Choroid plexus epithelial cell (primary cell): ENCODE data around the gene ANAPC4.

Experiments
- DNase-seq: peaks from one replicate; pipeline ENCODE4 v3.0.0-alpha.2; 2010; ENCODE audit warnings: low read depth
- H3K4me3 ChIP-seq: 2 replicates; pipeline ENCODE4 v1.5.1; 2011; ENCODE audit warnings: low read depth, mild to moderate bottlenecking, control low read depth, low read length, moderate library complexity
- TF ChIP-seq, protein P1 (sequence below): conservative IDR thresholded peaks from 2 replicates; pipeline ENCODE4 v1.5.1; 2011; ENCODE audit warnings: low read depth, mild to moderate bottlenecking, control low read depth, inconsistent platforms, low read length, moderate library complexity

Gene ANAPC4

DNA sequence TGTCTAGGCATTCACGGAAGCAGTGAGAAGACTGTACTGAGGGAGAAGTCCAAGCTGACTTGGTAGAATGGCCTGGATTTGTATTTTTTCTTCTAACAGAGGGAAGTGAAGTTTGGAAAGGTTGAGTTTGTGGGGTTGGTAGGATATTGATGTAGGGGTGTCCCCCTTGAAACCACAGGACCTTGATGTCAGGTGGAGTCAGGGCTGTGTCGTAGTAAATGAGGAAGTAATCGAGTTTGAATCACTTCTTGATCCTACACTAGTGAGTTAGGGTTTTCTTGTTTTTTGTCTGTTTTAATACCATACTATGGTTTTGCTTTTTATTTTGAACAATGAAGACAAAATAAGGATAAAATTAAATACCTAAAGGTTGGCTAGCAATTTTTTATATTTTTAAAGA, 30.1 kb upstream of the ANAPC4 start:
- TF ChIP-seq, protein P1, sequence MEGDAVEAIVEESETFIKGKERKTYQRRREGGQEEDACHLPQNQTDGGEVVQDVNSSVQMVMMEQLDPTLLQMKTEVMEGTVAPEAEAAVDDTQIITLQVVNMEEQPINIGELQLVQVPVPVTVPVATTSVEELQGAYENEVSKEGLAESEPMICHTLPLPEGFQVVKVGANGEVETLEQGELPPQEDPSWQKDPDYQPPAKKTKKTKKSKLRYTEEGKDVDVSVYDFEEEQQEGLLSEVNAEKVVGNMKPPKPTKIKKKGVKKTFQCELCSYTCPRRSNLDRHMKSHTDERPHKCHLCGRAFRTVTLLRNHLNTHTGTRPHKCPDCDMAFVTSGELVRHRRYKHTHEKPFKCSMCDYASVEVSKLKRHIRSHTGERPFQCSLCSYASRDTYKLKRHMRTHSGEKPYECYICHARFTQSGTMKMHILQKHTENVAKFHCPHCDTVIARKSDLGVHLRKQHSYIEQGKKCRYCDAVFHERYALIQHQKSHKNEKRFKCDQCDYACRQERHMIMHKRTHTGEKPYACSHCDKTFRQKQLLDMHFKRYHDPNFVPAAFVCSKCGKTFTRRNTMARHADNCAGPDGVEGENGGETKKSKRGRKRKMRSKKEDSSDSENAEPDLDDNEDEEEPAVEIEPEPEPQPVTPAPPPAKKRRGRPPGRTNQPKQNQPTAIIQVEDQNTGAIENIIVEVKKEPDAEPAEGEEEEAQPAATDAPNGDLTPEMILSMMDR: no peak
- no peak for DNase-seq
- no peak overlapping the region for H3K4me3 ChIP-seq

DNA sequence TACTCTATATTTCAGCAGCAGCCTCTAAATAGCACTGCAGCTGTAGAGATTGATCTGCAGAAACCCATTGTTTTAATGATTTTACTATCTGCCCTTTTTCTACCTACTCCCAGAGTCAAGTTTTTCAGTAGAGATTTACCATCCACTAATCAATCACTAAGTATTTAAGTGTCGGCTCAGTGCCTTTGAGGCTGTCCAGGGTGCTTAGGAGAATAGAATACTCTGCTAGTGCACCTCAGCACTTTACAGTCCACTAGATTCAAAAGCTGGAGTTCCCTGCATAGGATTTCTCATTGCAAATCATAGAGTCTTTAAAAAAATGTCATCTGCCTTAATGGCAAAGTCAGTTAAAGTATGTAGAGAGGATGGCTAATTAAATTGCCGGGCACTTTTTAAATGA, 29.6 kb upstream of the ANAPC4 start:
- TF ChIP-seq, protein P1: no peak
- H3K4me3 ChIP-seq: no peak overlapping the region
- DNase-seq: no peak

DNA sequence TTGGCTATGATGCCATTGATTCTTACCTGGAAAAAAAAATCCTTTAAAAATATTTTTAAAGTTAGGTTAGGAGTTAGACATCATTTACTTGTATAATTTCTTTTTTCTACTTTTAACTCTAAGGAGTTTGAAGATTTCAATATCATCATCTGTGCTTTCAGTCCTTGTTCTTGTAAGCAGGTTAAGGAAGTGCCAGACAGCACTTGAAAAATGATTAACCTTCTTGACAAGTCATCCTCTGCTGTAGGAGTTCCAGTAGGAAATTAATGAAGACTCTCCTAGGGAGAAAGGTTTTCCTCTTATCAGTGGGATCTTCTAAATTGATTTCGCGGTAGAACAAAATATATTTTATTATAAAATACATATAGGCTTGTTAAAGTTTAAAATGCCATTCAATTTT, 29.1 kb upstream of the ANAPC4 start:
- DNase-seq: no peak
- TF ChIP-seq, protein P1: no peak
- no peak overlapping the region for H3K4me3 ChIP-seq

DNA sequence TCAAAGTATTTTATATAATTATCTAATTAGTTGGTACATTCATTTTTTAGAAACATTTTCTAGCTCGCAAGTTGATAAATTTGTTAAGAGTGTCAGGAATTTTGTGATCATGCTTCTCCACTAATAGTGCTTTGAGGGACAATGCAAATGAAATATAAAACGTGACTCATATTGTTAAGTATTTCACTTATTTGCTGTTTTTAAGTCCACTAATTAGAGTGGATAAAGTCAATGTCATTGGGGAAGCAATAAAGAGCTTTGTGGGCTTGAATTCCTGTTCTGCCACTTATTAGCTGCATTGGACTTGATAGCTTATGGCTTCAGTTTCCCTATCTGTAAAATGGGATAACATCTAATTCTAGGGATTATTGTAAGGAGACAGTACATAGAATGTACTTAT, 26.5 kb upstream of the ANAPC4 start:
- no peak for DNase-seq
- H3K4me3 ChIP-seq: no peak overlapping the region
- TF ChIP-seq, protein P1: no peak

DNA sequence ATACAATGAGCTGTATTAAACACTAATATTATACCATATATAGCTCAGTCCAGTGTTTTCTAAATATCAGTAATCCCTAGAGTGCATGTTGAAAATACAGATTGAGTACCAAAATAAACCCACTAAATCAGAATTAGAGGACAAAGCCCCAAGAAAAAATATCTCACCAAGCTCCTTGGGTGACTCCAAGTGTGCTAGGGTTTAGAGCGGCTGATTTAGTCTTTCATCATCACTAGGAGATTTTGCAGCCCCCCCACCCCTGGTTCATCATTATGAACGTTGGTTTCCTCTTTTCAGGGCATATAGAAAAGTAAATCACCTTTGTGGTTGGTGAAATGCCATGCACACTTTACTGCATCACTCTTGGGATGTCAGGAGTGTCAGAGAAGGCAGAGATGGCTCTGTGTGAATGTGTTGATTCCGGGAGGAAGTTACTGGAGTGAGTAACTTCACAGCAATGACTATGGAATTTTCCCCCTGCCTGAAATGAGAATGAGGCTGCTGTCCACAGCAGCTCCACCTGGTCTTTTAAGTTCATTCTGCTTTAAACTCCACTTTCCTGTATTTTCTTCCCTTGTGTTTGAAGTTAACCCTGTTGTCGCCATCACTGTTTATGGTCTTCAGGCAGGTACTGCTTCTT, 25.2 kb upstream of the ANAPC4 start:
- no peak overlapping the region for H3K4me3 ChIP-seq
- DNase-seq: peak; percentile 87
- TF ChIP-seq, protein P1: no peak

DNA sequence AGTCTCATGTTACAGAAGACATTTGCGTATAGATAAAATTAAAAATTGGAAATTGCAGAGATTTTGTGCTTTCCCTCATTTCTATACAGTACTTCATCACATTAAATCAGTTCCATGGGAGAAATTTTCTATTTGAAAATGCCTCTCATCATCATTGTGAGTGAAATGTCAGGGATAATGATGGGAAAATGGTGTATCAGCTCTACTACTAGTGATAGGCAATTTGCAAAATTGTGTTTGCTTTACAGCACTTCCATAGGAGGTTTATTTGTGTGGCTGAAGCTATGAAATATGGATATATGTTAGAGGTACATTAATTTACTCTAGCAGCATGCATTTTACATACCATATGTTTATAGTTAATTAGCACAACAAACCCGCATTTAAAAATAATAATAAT, 21.0 kb upstream of the ANAPC4 start:
- DNase-seq: no peak
- TF ChIP-seq, protein P1: no peak
- H3K4me3 ChIP-seq: no peak overlapping the region

DNA sequence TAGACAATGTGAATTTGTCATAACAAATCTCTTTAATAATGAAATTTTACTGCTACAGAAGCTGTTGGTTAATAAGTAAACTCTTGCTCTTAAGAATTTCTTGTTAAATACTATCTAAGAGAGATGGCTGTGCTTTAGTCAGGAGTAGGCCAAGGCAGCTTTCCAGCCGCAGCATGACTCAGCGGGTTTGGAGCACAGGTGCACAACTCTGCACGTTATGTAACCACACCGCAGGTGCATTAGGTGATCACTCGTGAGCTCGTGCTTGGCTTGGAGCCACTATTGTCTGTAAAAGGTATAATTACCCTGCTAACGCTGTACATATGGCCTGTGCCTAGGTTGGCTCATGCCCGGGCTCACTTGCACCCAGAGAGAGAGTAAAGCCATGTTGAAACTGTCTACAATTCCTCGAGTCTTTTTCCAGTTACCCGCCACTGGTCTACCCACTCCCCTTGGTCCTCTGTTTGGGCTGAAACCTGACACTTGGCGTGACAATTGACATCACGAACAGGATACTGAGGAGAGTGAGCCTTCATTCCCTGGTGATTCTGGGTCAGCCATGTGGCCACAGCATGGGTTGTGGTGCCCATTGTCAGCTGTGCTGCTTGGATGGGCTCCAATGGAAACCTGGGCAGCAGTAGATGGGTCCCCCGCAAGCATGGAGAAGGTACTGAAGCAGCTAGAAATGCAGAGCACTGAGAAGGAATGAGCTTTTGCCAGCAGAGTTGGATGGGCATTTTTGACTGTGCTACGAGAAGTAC, 18.4 kb upstream of the ANAPC4 start:
- TF ChIP-seq, protein P1: no peak
- H3K4me3 ChIP-seq: no peak overlapping the region
- DNase-seq: no peak
